ENCODE results near the gene SRI.
"Not testable (repeated sequence)": the region's sequence is repeated elsewhere in the genome, so short reads cannot be mapped to it uniquely, and the experiment has no call there.

- not testable (repeated sequence) for TF ChIP-seq CTCF (IDR thresholded peaks at IDR 0.05; ENCODE audit: extremely low read depth in 1 of 2, insufficient read depth in 1 of 2, low read depth in 1 of 2, low read length in 2 of 2); EZH2 (IDR thresholded peaks at IDR 0.05; ENCODE audit: borderline replicate concordance, low read depth, low read length, severe bottlenecking); POLR2A (IDR thresholded peaks at IDR 0.05; ENCODE audit: low read depth, low read length); JUN (IDR thresholded peaks at IDR 0.05; ENCODE audit: borderline replicate concordance, insufficient read depth, insufficient read length, low read depth); FOS (IDR thresholded peaks at IDR 0.05; ENCODE audit: borderline replicate concordance, insufficient read depth, low read length); MAX (IDR thresholded peaks at IDR 0.05; ENCODE audit: insufficient read depth, insufficient read length); POLR2AphosphoS5 (IDR thresholded peaks at IDR 0.05; ENCODE audit: insufficient read depth, low read depth, low read length); GATA2 (IDR thresholded peaks at IDR 0.05; ENCODE audit: insufficient read depth, insufficient read length, low read depth, low read length); MYC (IDR thresholded peaks at IDR 0.05; ENCODE audit: low read depth, low read length)
These were observed 60.1 kb downstream of the SRI start for GRCh38 chr7:88159741-88160140.

Data from endothelial cell of umbilical vein (primary cell).